OCI-LY3 (cell line): Measurements from ENCODE around the gene XCR1.
"Not testable (repeated sequence)": the region's sequence is repeated elsewhere in the genome, so short reads cannot be mapped to it uniquely, and the experiment has no call there.

Experiments used
- H2AFZ ChIP-seq: fragments of 200-600, 300-600 bp; shearing (Covaris generic); 2 replicates; pipeline ENCODE4 v1.6.0; 2014; ENCODE audit warnings: antibody characterized with exemption, low read depth, low read length
- H3K27ac ChIP-seq: fragments of 200-600, 300-600 bp; sonication (generic); 2 replicates; pipeline ENCODE4 v1.5.1; 2014; ENCODE audit warnings: mild to moderate bottlenecking, low read length, moderate library complexity, mixed read lengths
- H3K27me3 ChIP-seq: fragments of 200-600, 300-600 bp; sonication (generic); 2 replicates; pipeline ENCODE4 v1.6.1; 2014; ENCODE audit warnings: low read depth, low read length, mixed read lengths
- H3K36me3 ChIP-seq: fragments of 200-600, 300-600 bp; sonication (generic); replicated peaks from 2 replicates; pipeline ENCODE3; 2014; ENCODE audit warnings: low read depth, low read length, mixed read lengths
- H3K4me1 ChIP-seq: fragments of 300-600, 200-600 bp; sonication (generic); 2 replicates; pipeline ENCODE4 v1.6.1; 2014; ENCODE audit warnings: low read length, mixed read lengths
- H3K4me2 ChIP-seq: fragments of 200-600, 300-600 bp; sonication (generic); 2 replicates; pipeline ENCODE4 v1.6.1; 2014; ENCODE audit warnings: low read length, mixed read lengths
- H3K4me3 ChIP-seq: fragments of 300-600, 200-600 bp; sonication (generic); 2 replicates; pipeline ENCODE4 v1.5.1; 2014; ENCODE audit warnings: antibody characterized with exemption, mild to moderate bottlenecking, low read length, moderate library complexity
- H3K79me2 ChIP-seq: fragments of 300-600, 200-600 bp; shearing (Covaris generic); 2 replicates; pipeline ENCODE4 v1.6.1; 2014; ENCODE audit warnings: mild to moderate bottlenecking, low read length, mixed read lengths
- H3K9ac ChIP-seq: fragments of 300-600, 200-600 bp; shearing (Covaris generic); 2 replicates; pipeline ENCODE4 v1.6.0; 2014; ENCODE audit warnings: mild to moderate bottlenecking, low read length, moderate library complexity
- H3K9me3 ChIP-seq: fragments of 200-600, 300-600 bp; shearing (Covaris generic); 2 replicates; pipeline ENCODE4 v1.6.1; 2014; ENCODE audit warnings: low read length, mixed read lengths; ENCODE audit not compliant: insufficient read depth
- H4K20me1 ChIP-seq: fragments of 200-600, 300-600 bp; sonication (generic); 2 replicates; pipeline ENCODE4 v1.6.1; 2016; ENCODE audit warnings: low read length, mixed read lengths; ENCODE audit not compliant: insufficient read depth
- EZH2phosphoT487 ChIP-seq: fragments of 200-600 bp; shearing (Covaris generic); IDR thresholded peaks from 2 replicates; pipeline ENCODE4 v1.6.1; 2018; ENCODE audit warnings: antibody characterized with exemption, mixed run types, low read depth
- TF ChIP-seq, protein P1 (sequence below): fragments of 200-600, 300-600 bp; sonication (generic); IDR thresholded peaks from 2 replicates; pipeline ENCODE4 v1.5.1; 2014; ENCODE audit warnings: antibody characterized with exemption, low read length, low read depth

XCR1 gene

DNA sequence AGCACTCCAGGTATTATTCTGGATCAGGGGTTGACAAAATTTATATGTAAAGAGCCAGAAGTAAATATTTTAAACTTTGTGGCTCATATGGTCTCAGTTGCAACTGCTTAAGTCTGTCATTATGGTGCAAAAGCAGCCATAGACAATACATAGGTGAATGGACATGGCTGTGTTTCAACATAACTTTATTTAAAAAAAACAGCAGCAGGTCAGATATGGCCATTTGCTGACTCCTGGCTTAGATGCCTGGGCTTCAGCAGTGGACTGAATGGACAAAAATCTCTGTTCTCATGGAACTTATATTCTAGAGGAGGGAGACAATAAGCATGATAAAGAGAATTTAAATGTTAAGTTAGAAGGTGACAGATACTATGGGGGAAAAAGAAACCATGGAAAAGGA is 20.0 kb downstream of the XCR1 start:
- no peak overlapping the region for H3K9ac ChIP-seq
- no peak overlapping the region for H3K4me3 ChIP-seq
- no peak for TF ChIP-seq EZH2phosphoT487
- TF ChIP-seq, protein P1, sequence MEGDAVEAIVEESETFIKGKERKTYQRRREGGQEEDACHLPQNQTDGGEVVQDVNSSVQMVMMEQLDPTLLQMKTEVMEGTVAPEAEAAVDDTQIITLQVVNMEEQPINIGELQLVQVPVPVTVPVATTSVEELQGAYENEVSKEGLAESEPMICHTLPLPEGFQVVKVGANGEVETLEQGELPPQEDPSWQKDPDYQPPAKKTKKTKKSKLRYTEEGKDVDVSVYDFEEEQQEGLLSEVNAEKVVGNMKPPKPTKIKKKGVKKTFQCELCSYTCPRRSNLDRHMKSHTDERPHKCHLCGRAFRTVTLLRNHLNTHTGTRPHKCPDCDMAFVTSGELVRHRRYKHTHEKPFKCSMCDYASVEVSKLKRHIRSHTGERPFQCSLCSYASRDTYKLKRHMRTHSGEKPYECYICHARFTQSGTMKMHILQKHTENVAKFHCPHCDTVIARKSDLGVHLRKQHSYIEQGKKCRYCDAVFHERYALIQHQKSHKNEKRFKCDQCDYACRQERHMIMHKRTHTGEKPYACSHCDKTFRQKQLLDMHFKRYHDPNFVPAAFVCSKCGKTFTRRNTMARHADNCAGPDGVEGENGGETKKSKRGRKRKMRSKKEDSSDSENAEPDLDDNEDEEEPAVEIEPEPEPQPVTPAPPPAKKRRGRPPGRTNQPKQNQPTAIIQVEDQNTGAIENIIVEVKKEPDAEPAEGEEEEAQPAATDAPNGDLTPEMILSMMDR: no peak
- no peaks in the 10 kb centered on the region; the same call in 1 of the 2 replicates for H3K27me3 ChIP-seq
- no peaks in the 10 kb centered on the region for H4K20me1 ChIP-seq
- H3K9me3 ChIP-seq: no peaks in the 10 kb centered on the region
- H3K4me1 ChIP-seq: no peaks in the 10 kb centered on the region
- no peak overlapping the region for H2AFZ ChIP-seq
- no peaks in the 10 kb centered on the region for H3K36me3 ChIP-seq
- no peak overlapping the region for H3K27ac ChIP-seq
- H3K4me2 ChIP-seq: no peak overlapping the region
- H3K79me2 ChIP-seq: no peaks in the 10 kb centered on the region

DNA sequence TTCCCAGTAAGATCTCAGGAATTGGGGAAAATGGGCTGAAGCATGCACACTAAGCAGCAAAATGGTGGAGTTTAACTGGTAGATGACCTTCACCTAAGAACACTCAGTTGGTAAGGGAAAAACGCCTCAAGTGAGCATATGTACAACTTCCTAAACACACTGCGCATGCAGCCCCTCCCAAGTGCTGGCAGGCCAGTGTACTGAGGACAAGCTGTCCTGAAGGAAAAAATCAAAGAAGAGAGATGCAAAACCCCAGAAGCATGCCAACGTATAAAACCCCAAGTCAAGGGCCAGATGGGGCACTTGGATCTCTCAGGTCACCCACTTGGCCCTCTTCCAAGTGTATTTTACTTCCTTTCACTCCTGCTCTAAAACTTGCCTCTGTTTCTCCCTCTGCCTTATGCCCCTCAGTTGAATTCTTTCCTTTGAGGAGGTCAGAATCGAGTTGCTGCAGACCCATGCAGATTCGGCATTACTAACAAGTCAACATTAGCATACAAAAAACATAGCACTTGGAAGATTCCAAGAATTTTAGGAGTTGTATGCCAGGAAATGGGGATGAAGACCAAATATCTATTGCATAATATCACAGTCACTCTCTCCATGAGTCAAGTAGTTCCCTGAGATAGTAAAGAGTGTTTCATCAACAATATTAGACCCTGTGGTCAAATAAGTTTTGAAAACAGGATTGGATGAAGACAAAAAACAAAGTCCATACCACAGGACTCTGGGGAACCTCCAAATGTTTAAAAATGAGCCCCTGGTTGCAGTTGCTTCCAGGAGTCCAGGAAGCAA is 20.8 kb downstream of the XCR1 start:
- Histone ChIP-seq H4K20me1 (no peaks in the 10 kb centered on the region), H3K79me2 (no peaks in the 10 kb centered on the region), H2AFZ (no peak overlapping the region), H3K4me2 (no peak overlapping the region), H3K4me1 (no peaks in the 10 kb centered on the region), H3K36me3 (no peaks in the 10 kb centered on the region), H3K27me3 (no peaks in the 10 kb centered on the region), H3K9ac (no peak overlapping the region), H3K9me3 (no peaks in the 10 kb centered on the region), H3K4me3 (no peak overlapping the region), H3K27ac (no peak overlapping the region)
- TF ChIP-seq, protein P1: no peak
- no peak for TF ChIP-seq EZH2phosphoT487

DNA sequence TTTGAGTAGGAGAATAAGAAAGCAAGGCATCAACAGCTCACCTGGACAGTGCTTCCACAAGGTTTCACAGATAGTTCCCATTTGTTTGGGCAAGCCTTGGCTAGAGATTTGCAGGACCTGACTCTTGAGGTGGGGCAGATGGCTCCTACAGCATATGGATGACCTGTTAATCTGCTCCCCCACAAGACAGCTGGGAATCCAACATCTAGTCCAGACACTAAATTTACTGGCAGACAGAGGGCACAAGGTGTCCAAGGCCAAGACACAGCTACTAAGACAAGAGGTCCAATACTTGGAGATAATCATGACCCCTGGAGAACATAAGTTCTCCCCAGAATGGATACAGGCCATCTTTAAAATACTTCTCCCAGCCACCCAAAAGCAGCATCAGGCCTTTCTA is 23.6 kb downstream of the XCR1 start:
- not testable (repeated sequence) for H3K9me3 ChIP-seq, H3K36me3 ChIP-seq

DNA sequence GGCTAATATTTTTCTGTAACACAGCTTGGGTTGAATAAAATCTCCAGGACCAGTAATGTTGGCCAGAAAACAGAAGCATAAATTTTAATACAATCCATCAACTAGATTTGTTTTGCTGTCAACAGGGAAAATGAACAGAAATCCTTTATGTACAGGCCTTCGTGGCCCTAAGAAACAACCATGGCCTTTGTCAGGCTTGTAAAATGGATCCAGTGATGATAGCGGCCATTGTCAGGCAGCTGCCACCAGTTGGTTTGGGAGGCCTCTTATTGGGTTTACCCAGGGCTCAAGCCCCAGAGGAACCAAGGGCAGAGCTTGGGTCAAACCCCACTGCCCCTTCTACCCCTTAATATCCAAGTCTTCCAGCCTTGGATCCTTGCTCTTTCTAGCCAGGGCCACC is 26.1 kb downstream of the XCR1 start:
- Histone ChIP-seq H4K20me1 (no peaks in the 10 kb centered on the region), H3K27ac (no peak overlapping the region), H3K4me1 (peaks cover 11% of the 10 kb centered on the region), H3K9me3 (no peaks in the 10 kb centered on the region), H2AFZ (no peak overlapping the region), H3K27me3 (no peaks in the 10 kb centered on the region), H3K4me2 (no peak overlapping the region), H3K4me3 (no peak overlapping the region), H3K9ac (no peak overlapping the region), H3K79me2 (no peaks in the 10 kb centered on the region), H3K36me3 (no peaks in the 10 kb centered on the region)
- TF ChIP-seq EZH2phosphoT487: no peak
- TF ChIP-seq, protein P1: no peak

More for the DNA sequence above, 23.6 kb downstream of the XCR1 start:
- H3K79me2 ChIP-seq, H2AFZ ChIP-seq, H3K27ac ChIP-seq, H4K20me1 ChIP-seq, H3K4me1 ChIP-seq, H3K27me3 ChIP-seq, H3K9ac ChIP-seq, H3K4me2 ChIP-seq, H3K4me3 ChIP-seq: not testable (repeated sequence)
